CD4-positive, alpha-beta T cell treated with Interleukin-15 for 1 hour (primary cell): ENCODE measurements around the gene BUD23.
"Not testable (repeated sequence)": the region's sequence is repeated elsewhere in the genome, so short reads cannot be mapped to it uniquely, and the experiment has no call there.

Source experiments
- DNase-seq: peaks from one replicate; pipeline ENCODE4 v3.0.0-alpha.2; 2020

The BUD23 gene

GRCh38 chr7:73683056-73683787 is at the start of gene BUD23, which contains the start of gene DNAJC30:
Gene BUD23 (plus strand): TSS chr7:73683597. CDS start chr7:73683626, 29 bp downstream.
Gene DNAJC30 (minus strand): TSS chr7:73683453. CDS start chr7:73683423, 30 bp downstream.
- peak; percentile 95 for DNase-seq

GRCh38 chr7:73633844-73634243 is 49.6 kb upstream of the BUD23 start:
- DNase-seq, result no peak

- DNase-seq, result no peak
Observed at GRCh38 chr7:73635428-73636200, 47.8 kb upstream of the BUD23 start.

- no peak for DNase-seq
Observed at GRCh38 chr7:73638911-73639310, 44.5 kb upstream of the BUD23 start.

GRCh38 chr7:73642834-73643233 is 40.6 kb upstream of the BUD23 start:
- DNase-seq, result no peak

- DNase-seq, result no peak
Observed at GRCh38 chr7:73644688-73645286, 38.6 kb upstream of the BUD23 start.

- DNase-seq, result no peak
Observed at GRCh38 chr7:73645643-73646174, 37.7 kb upstream of the BUD23 start.

- no peak for DNase-seq
Observed at GRCh38 chr7:73646785-73647724, 36.3 kb upstream of the BUD23 start.

- DNase-seq, result no peak
Observed at GRCh38 chr7:73647725-73648592, 35.4 kb upstream of the BUD23 start.

- no peak for DNase-seq
Observed at GRCh38 chr7:73648593-73649332, 34.6 kb upstream of the BUD23 start.

GRCh38 chr7:73649576-73649975 is 33.8 kb upstream of the BUD23 start:
- DNase-seq, result no peak

GRCh38 chr7:73650524-73650923 is 32.9 kb upstream of the BUD23 start:
- no peak for DNase-seq

GRCh38 chr7:73652541-73652949 is 30.9 kb upstream of the BUD23 start:
- DNase-seq, result no peak

- not testable (repeated sequence) for DNase-seq
Observed at GRCh38 chr7:73655309-73655708, 28.1 kb upstream of the BUD23 start.

- DNase-seq, result no peak
Observed at GRCh38 chr7:73659983-73660382, 23.4 kb upstream of the BUD23 start.

- not testable (repeated sequence) for DNase-seq
Observed at GRCh38 chr7:73660594-73660993, 22.8 kb upstream of the BUD23 start.

- DNase-seq, result no peak
Observed at GRCh38 chr7:73663033-73663432, 20.4 kb upstream of the BUD23 start.

GRCh38 chr7:73667344-73668102 is 15.9 kb upstream of the BUD23 start, which contains the start of gene VPS37D:
Gene VPS37D (plus strand): TSS chr7:73667831. CDS start chr7:73667959, 128 bp downstream.
- peak; percentile 91 for DNase-seq

GRCh38 chr7:73668103-73668885 is 15.1 kb upstream of the BUD23 start:
- no peak for DNase-seq
